ENCODE measurements around the gene BRINP3.

BRINP3 gene

GRCh38 chr1:190320952-190321351, 156.7 kb downstream of the BRINP3 start:
- Histone ChIP-seq H3K9ac (ENCODE audit: low read length) (no peak overlapping the region), H2AFZ (ENCODE audit: low read depth, low read length) (no peak overlapping the region), H3K4me3 (ENCODE audit: insufficient read depth in 1 of 2, low read depth in 1 of 2, low read length in 2 of 2) (no peak overlapping the region), H3K18ac (ENCODE audit: low read depth in 1 of 2, low read length in 2 of 2) (no peak overlapping the region), H2BK120ac (ENCODE audit: low read depth, low read length) (no peak overlapping the region), H3K23ac (ENCODE audit: low read length in 2 of 2) (no peak overlapping the region), H3K27me3 (ENCODE audit: control insufficient read depth in 1 of 2, insufficient read depth in 1 of 2, low read length in 2 of 2) (no peaks in the 10 kb centered on the region), H3K14ac (ENCODE audit: low read length in 2 of 2) (no peak overlapping the region), H2BK12ac (ENCODE audit: low read length in 2 of 2) (no peak overlapping the region), H3K4me2 (ENCODE audit: low read length, poor library complexity, severe bottlenecking) (no peak overlapping the region), H2BK5ac (ENCODE audit: low read depth, low read length, poor library complexity, severe bottlenecking) (no peak overlapping the region), H4K91ac (ENCODE audit: low read length) (no peak overlapping the region), H4K8ac (ENCODE audit: low read length) (no peak overlapping the region), H3K36me3 (ENCODE audit: control insufficient read depth in 1 of 2, insufficient read depth in 2 of 2, low read depth in 1 of 2, low read length in 2 of 2) (no peaks in the 10 kb centered on the region), H2AK5ac (ENCODE audit: low read length, severe bottlenecking) (no peak overlapping the region), H2BK15ac (ENCODE audit: low read depth, poor library complexity, severe bottlenecking) (no peak overlapping the region), H3K4ac (ENCODE audit: low read depth in 1 of 2, low read length in 2 of 2) (no peak overlapping the region), H3K9me3 (ENCODE audit: control insufficient read depth, low read length) (no peaks in the 10 kb centered on the region), H3K27ac (ENCODE audit: low read length, poor library complexity, severe bottlenecking) (no peak overlapping the region), H3K4me1 (ENCODE audit: control insufficient read depth, insufficient read depth, low read depth, low read length) (peaks cover 2% of the 10 kb centered on the region), H3K79me1 (replicated peaks; ENCODE audit: low read length, poor library complexity, severe bottlenecking) (no peaks in the 10 kb centered on the region)
- 17% methylated on average over 1 of the region's 3 CpGs for WGBS
- DNase-seq, result peak; percentile 1

GRCh38 chr1:190312763-190313162, 164.9 kb downstream of the BRINP3 start:
- Histone ChIP-seq H3K23ac (ENCODE audit: low read length in 2 of 2) (no peak overlapping the region), H3K4me2 (ENCODE audit: low read length, poor library complexity, severe bottlenecking) (no peak overlapping the region), H3K4ac (ENCODE audit: low read depth in 1 of 2, low read length in 2 of 2) (no peak overlapping the region), H3K9ac (ENCODE audit: low read length) (no peak overlapping the region), H2BK15ac (ENCODE audit: low read depth, poor library complexity, severe bottlenecking) (no peak overlapping the region), H2BK5ac (ENCODE audit: low read depth, low read length, poor library complexity, severe bottlenecking) (no peak overlapping the region), H3K27me3 (ENCODE audit: control insufficient read depth in 1 of 2, insufficient read depth in 1 of 2, low read length in 2 of 2) (no peaks in the 10 kb centered on the region), H4K8ac (ENCODE audit: low read length) (no peak overlapping the region), H2BK120ac (ENCODE audit: low read depth, low read length) (no peak overlapping the region), H3K14ac (ENCODE audit: low read length in 2 of 2) (no peak overlapping the region), H4K91ac (ENCODE audit: low read length) (no peak overlapping the region), H3K36me3 (ENCODE audit: control insufficient read depth in 1 of 2, insufficient read depth in 2 of 2, low read depth in 1 of 2, low read length in 2 of 2) (no peaks in the 10 kb centered on the region), H2BK12ac (ENCODE audit: low read length in 2 of 2) (no peak overlapping the region), H3K9me3 (ENCODE audit: control insufficient read depth, low read length) (no peaks in the 10 kb centered on the region), H2AFZ (ENCODE audit: low read depth, low read length) (no peak overlapping the region), H3K4me3 (ENCODE audit: insufficient read depth in 1 of 2, low read depth in 1 of 2, low read length in 2 of 2) (no peak overlapping the region), H3K27ac (ENCODE audit: low read length, poor library complexity, severe bottlenecking) (no peak overlapping the region), H3K18ac (ENCODE audit: low read depth in 1 of 2, low read length in 2 of 2) (no peak overlapping the region), H2AK5ac (ENCODE audit: low read length, severe bottlenecking) (no peak overlapping the region), H3K4me1 (ENCODE audit: control insufficient read depth, insufficient read depth, low read depth, low read length) (no peaks in the 10 kb centered on the region), H3K79me1 (replicated peaks; ENCODE audit: low read length, poor library complexity, severe bottlenecking) (no peaks in the 10 kb centered on the region)
- no peak for DNase-seq
- no CpG with 5 or more reads among the region's 1 CpG for WGBS

- H3K14ac ChIP-seq (ENCODE audit: low read length in 2 of 2), result no peak overlapping the region
- H3K4me2 ChIP-seq (ENCODE audit: low read length, poor library complexity, severe bottlenecking), result no peak overlapping the region
Measured at GRCh38 chr1:190303501-190303900, 174.2 kb downstream of the BRINP3 start.

GRCh38 chr1:190296453-190296852, 181.2 kb downstream of the BRINP3 start:
- Histone ChIP-seq H3K4me3 (ENCODE audit: insufficient read depth in 1 of 2, low read depth in 1 of 2, low read length in 2 of 2) (no peak overlapping the region), H3K9ac (ENCODE audit: low read length) (no peak overlapping the region), H3K9me3 (ENCODE audit: control insufficient read depth, low read length) (peaks cover 4% of the 10 kb centered on the region), H3K79me1 (replicated peaks; ENCODE audit: low read length, poor library complexity, severe bottlenecking) (no peaks in the 10 kb centered on the region), H2BK15ac (ENCODE audit: low read depth, poor library complexity, severe bottlenecking) (no peak overlapping the region), H3K36me3 (ENCODE audit: control insufficient read depth in 1 of 2, insufficient read depth in 2 of 2, low read depth in 1 of 2, low read length in 2 of 2) (no peaks in the 10 kb centered on the region), H3K27ac (ENCODE audit: low read length, poor library complexity, severe bottlenecking) (no peak overlapping the region), H3K4me2 (ENCODE audit: low read length, poor library complexity, severe bottlenecking) (no peak overlapping the region), H3K18ac (ENCODE audit: low read depth in 1 of 2, low read length in 2 of 2) (no peak overlapping the region), H3K4ac (ENCODE audit: low read depth in 1 of 2, low read length in 2 of 2) (no peak overlapping the region), H2AK5ac (ENCODE audit: low read length, severe bottlenecking) (no peak overlapping the region), H2AFZ (ENCODE audit: low read depth, low read length) (no peak overlapping the region), H3K23ac (ENCODE audit: low read length in 2 of 2) (no peak overlapping the region), H3K4me1 (ENCODE audit: control insufficient read depth, insufficient read depth, low read depth, low read length) (no peaks in the 10 kb centered on the region), H4K91ac (ENCODE audit: low read length) (no peak overlapping the region), H2BK12ac (ENCODE audit: low read length in 2 of 2) (no peak overlapping the region), H3K14ac (ENCODE audit: low read length in 2 of 2) (no peak overlapping the region), H4K8ac (ENCODE audit: low read length) (no peak overlapping the region), H3K27me3 (ENCODE audit: control insufficient read depth in 1 of 2, insufficient read depth in 1 of 2, low read length in 2 of 2) (no peaks in the 10 kb centered on the region), H2BK120ac (ENCODE audit: low read depth, low read length) (no peak overlapping the region), H2BK5ac (ENCODE audit: low read depth, low read length, poor library complexity, severe bottlenecking) (no peak overlapping the region)
- 75% methylated on average over 1 of the region's 2 CpGs for WGBS
- no peak for DNase-seq

More at GRCh38 chr1:190303501-190303900, 174.2 kb downstream of the BRINP3 start:
- H2BK12ac ChIP-seq (ENCODE audit: low read length in 2 of 2), result no peak overlapping the region
- no peak overlapping the region for H3K18ac ChIP-seq (ENCODE audit: low read depth in 1 of 2, low read length in 2 of 2)
- H2AFZ ChIP-seq (ENCODE audit: low read depth, low read length), result no peak overlapping the region
- no peaks in the 10 kb centered on the region for H3K9me3 ChIP-seq (ENCODE audit: control insufficient read depth, low read length)
- H3K23ac ChIP-seq (ENCODE audit: low read length in 2 of 2), result no peak overlapping the region
- no peak overlapping the region for H4K91ac ChIP-seq (ENCODE audit: low read length)
- no peaks in the 10 kb centered on the region for H3K27me3 ChIP-seq (ENCODE audit: control insufficient read depth in 1 of 2, insufficient read depth in 1 of 2, low read length in 2 of 2)
- H3K4me3 ChIP-seq (ENCODE audit: insufficient read depth in 1 of 2, low read depth in 1 of 2, low read length in 2 of 2), result no peak overlapping the region
- H3K4me1 ChIP-seq (ENCODE audit: control insufficient read depth, insufficient read depth, low read depth, low read length), result no peaks in the 10 kb centered on the region
- no peak overlapping the region for H2BK15ac ChIP-seq (ENCODE audit: low read depth, poor library complexity, severe bottlenecking)
- no peak overlapping the region for H3K4ac ChIP-seq (ENCODE audit: low read depth in 1 of 2, low read length in 2 of 2)
- H3K36me3 ChIP-seq (ENCODE audit: control insufficient read depth in 1 of 2, insufficient read depth in 2 of 2, low read depth in 1 of 2, low read length in 2 of 2), result no peaks in the 10 kb centered on the region
- H3K79me1 ChIP-seq (replicated peaks; ENCODE audit: low read length, poor library complexity, severe bottlenecking), result no peaks in the 10 kb centered on the region
- H3K9ac ChIP-seq (ENCODE audit: low read length), result no peak overlapping the region
- H4K8ac ChIP-seq (ENCODE audit: low read length), result no peak overlapping the region
- no peak overlapping the region for H2AK5ac ChIP-seq (ENCODE audit: low read length, severe bottlenecking)
- no peak overlapping the region for H2BK5ac ChIP-seq (ENCODE audit: low read depth, low read length, poor library complexity, severe bottlenecking)
- no peak overlapping the region for H2BK120ac ChIP-seq (ENCODE audit: low read depth, low read length)
- no peak for DNase-seq
- H3K27ac ChIP-seq (ENCODE audit: low read length, poor library complexity, severe bottlenecking), result no peak overlapping the region
